Keratinocyte (primary cell): ENCODE data around the gene SAMD4A. TPM values are rescaled to one million over a fixed set of nuclear protein-coding genes. Genes with fewer than 3 reads are reported as not detected.

Experiments
- DNase-seq: peaks from one replicate; pipeline ENCODE4 v3.0.0-alpha.2; 2011; ENCODE audit warnings: low read depth, missing footprints, low spot score
- FAIRE-seq: peaks from 2 replicates; lab custom pipeline; 2011; peaks lifted over from hg19 to GRCh38; lab: Jason Lieb, UNC
- H2AFZ ChIP-seq: 2 replicates; pipeline ENCODE4 v1.6.0; 2012; ENCODE audit warnings: low read length, control low read depth, inconsistent platforms; ENCODE audit not compliant: control insufficient read depth
- H3K27ac ChIP-seq: 2 replicates; pipeline ENCODE4 v1.5.1; 2011; ENCODE audit warnings: low read length; ENCODE audit not compliant: control insufficient read depth, insufficient read depth
- H3K27me3 ChIP-seq: 3 replicates; pipeline ENCODE4 v1.6.0; 2011; ENCODE audit warnings: low read length; ENCODE audit not compliant: control insufficient read depth, insufficient read depth; ENCODE audit errors: extremely low read depth
- H3K36me3 ChIP-seq, 2 experiments: 2 replicates in 1 of 2; 3 replicates in 1 of 2; pipeline ENCODE4 v1.5.1; 2011; ENCODE audit warnings: low read length in 2 of 2, mild to moderate bottlenecking in 1 of 2; ENCODE audit not compliant: control insufficient read depth in 2 of 2, insufficient read depth in 2 of 2; ENCODE audit errors: extremely low read depth in 1 of 2
- H3K4me1 ChIP-seq: 3 replicates; pipeline ENCODE4 v1.5.1; 2011; ENCODE audit warnings: low read length; ENCODE audit not compliant: control insufficient read depth, insufficient read depth; ENCODE audit errors: extremely low read depth
- H3K4me2 ChIP-seq: 3 replicates; pipeline ENCODE4 v1.6.0; 2011; ENCODE audit warnings: low read depth, low read length; ENCODE audit not compliant: control insufficient read depth, insufficient read depth; ENCODE audit errors: extremely low read depth
- H3K4me3 ChIP-seq, 3 experiments: fragments of 200-600 bp in 1 of 3; sonication (generic) in 1 of 3; 2 replicates in 2 of 3; 3 replicates in 1 of 3; pipeline ENCODE4 v1.5.1; 2011 to 2016; ENCODE audit warnings: low read length in 3 of 3, mild to moderate bottlenecking in 3 of 3, control low read depth in 2 of 3, inconsistent platforms in 1 of 3, low read depth in 1 of 3, mixed read lengths in 1 of 3, mixed run types in 1 of 3, moderate library complexity in 1 of 3; ENCODE audit not compliant: control insufficient read depth in 2 of 3, insufficient read depth in 2 of 3; ENCODE audit errors: extremely low read depth in 1 of 3
- H3K79me2 ChIP-seq: 2 replicates; pipeline ENCODE4 v1.6.0; 2012; ENCODE audit warnings: low read length; ENCODE audit not compliant: control insufficient read depth, insufficient read depth
- H3K9ac ChIP-seq: 3 replicates; pipeline ENCODE4 v1.6.0; 2011; ENCODE audit warnings: low read length; ENCODE audit not compliant: control insufficient read depth, insufficient read depth; ENCODE audit errors: extremely low read depth
- H3K9me1 ChIP-seq: 3 replicates; pipeline ENCODE4 v1.6.0; 2011; ENCODE audit warnings: low read length; ENCODE audit not compliant: control insufficient read depth, insufficient read depth; ENCODE audit errors: extremely low read depth
- H3K9me3 ChIP-seq: 2 replicates; pipeline ENCODE4 v1.5.1; 2012; ENCODE audit warnings: low read depth, low read length; ENCODE audit not compliant: control insufficient read depth
- H4K20me1 ChIP-seq: 3 replicates; pipeline ENCODE4 v1.6.0; 2011; ENCODE audit warnings: low read length; ENCODE audit not compliant: control insufficient read depth, insufficient read depth; ENCODE audit errors: extremely low read depth
- EZH2 ChIP-seq: IDR thresholded peaks from one replicate; pipeline ENCODE4 v1.6.1; 2012; ENCODE audit warnings: inconsistent platforms, mild to moderate bottlenecking, low read length, moderate library complexity
- dilution Hi-C: fragments of 300-500 bp; cut with MboI; formaldehyde crosslinking; loops from one replicate; pipeline ENCODE4 v1.7.0; 2020; ENCODE audit warnings: low sequenced_read_pairs; ENCODE audit not compliant: extremely low pct_ligation_motif_present
- polyA plus RNA-seq, 5 experiments: library from polyadenylated mRNA; depleted of rRNA in 3 of 5; stranded (reverse) in 3 of 5; stranded (forward) in 1 of 5; unstranded in 1 of 5; fragments of >200 nt; gene quantifications; 1 replicate in 1 of 5; 2 replicates in 3 of 5; 3 replicates in 1 of 5; pipeline versions ENCODE4 v1.2.1 to v1.2.3, GENCODE V29; 2011 to 2012; ENCODE audit warnings: missing spikeins in 2 of 5, low read depth in 1 of 5, low replicate concordance in 1 of 5
- TF ChIP-seq, protein P1 (sequence below), 3 experiments: IDR thresholded peaks in 1 of 3; conservative IDR thresholded peaks in 1 of 3; optimal IDR thresholded peaks in 1 of 3; 2 replicates in 2 of 3; 3 replicates in 1 of 3; pipeline versions ENCODE3 to v1.5.1; 2011; ENCODE audit warnings: low read length in 3 of 3, mild to moderate bottlenecking in 3 of 3, moderate library complexity in 2 of 3, control low read depth in 1 of 3, inconsistent platforms in 1 of 3; ENCODE audit not compliant: insufficient read depth in 2 of 3; ENCODE audit errors: extremely low read depth in 1 of 3

The SAMD4A gene
- polyA plus RNA-seq, 1 donor (not counting 4 experiments of a cell fraction or from before 2014, with no cell fraction given), result 16.2 TPM

DNA sequence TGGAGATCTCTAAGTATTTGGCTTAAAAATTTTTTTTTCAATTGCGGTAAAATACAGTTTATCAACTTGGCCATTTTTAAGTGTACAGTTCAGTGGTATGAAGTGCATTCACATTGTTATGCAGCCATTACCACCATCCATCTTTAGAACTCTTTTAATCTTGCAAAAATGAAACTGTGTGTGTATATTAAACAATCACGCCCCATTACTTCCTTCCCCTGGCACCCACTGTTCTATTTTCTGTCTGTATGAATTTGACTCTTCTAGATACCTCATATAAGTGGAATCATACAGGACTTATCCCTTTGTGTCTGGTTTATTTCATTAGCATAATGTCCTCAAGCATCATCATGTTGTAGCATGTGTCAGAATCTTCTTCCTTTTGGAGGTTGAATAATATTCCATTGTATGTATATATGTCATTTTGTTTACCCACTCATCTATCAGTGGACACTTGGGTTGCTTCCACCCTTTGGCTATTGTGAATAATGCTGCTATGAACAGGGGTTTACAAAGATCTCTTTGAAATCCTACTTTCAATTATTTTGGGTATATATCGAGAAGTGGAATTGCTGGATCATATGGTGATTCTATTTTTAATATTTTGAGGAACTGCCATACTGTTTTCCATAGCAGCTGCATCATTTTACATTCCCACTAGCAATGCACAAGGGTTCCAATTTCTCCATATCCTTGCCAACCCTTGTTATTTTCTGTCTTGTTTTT lies 62.9 kb downstream of the SAMD4A start:
- dilution Hi-C loops, result no loop called here
- H4K20me1 ChIP-seq, result peaks cover 3% of the 10 kb centered on the region

DNA sequence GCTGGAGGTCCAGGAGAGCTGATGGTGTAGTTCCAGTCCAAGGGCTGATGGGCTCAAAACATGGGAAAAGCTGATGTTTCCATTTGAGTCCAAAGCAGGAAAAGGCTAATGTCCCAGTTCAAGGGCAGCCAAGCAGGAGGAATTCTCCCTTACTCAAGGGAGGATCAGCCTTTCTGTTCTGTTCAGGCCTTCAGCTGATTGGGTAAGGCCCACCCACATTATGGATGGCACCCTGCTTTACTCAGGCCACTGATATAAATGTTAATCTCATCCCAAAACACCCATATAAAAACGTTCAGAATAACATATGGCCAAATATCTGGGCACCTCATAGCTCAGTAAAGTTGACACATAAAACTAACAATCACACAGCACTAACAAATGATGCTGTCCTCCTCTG lies 64.1 kb downstream of the SAMD4A start:
- TF ChIP-seq, protein P1, sequence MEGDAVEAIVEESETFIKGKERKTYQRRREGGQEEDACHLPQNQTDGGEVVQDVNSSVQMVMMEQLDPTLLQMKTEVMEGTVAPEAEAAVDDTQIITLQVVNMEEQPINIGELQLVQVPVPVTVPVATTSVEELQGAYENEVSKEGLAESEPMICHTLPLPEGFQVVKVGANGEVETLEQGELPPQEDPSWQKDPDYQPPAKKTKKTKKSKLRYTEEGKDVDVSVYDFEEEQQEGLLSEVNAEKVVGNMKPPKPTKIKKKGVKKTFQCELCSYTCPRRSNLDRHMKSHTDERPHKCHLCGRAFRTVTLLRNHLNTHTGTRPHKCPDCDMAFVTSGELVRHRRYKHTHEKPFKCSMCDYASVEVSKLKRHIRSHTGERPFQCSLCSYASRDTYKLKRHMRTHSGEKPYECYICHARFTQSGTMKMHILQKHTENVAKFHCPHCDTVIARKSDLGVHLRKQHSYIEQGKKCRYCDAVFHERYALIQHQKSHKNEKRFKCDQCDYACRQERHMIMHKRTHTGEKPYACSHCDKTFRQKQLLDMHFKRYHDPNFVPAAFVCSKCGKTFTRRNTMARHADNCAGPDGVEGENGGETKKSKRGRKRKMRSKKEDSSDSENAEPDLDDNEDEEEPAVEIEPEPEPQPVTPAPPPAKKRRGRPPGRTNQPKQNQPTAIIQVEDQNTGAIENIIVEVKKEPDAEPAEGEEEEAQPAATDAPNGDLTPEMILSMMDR (optimal IDR thresholded peaks at IDR 0.05 in 1 of 3, IDR thresholded peaks at IDR 0.05 in 1 of 3, conservative IDR thresholded peaks at IDR 0.05 in 1 of 3; ENCODE audit: extremely low read depth in 1 of 3, insufficient read depth in 2 of 3, low read length in 3 of 3), result no peak
- no peak for TF ChIP-seq EZH2
- DNase-seq, result no peak
- Histone ChIP-seq H3K4me2 (no peak overlapping the region), H4K20me1 (peaks cover 3% of the 10 kb centered on the region), H3K9me3 (no peaks in the 10 kb centered on the region), H3K27me3 (no peaks in the 10 kb centered on the region), H3K79me2 (peaks cover 61% of the 10 kb centered on the region), H3K9me1 (peaks cover 2% of the 10 kb centered on the region), H3K4me1 (no peaks in the 10 kb centered on the region), H3K27ac (no peak overlapping the region), H3K4me3 (no peak overlapping the region), H2AFZ (no peak overlapping the region), H3K9ac (no peak overlapping the region), H3K36me3 (peaks cover 3 to 7% of the 10 kb centered on the region in 2 experiments)
- dilution Hi-C loops, result no loop called here
- FAIRE-seq, result no peak

More for the DNA sequence above, 62.9 kb downstream of the SAMD4A start:
- peaks cover 2% of the 10 kb centered on the region for H3K9me1 ChIP-seq
- H3K36me3 ChIP-seq, result peaks cover 3 to 7% of the 10 kb centered on the region in 2 experiments
- H3K4me3 ChIP-seq, result no peak overlapping the region
- no peak overlapping the region for H3K4me2 ChIP-seq
- H2AFZ ChIP-seq, result no peak overlapping the region
- H3K9ac ChIP-seq, result no peak overlapping the region
- DNase-seq (no peak), FAIRE-seq (no peak)
- TF ChIP-seq, protein P1 (optimal IDR thresholded peaks at IDR 0.05 in 1 of 3, IDR thresholded peaks at IDR 0.05 in 1 of 3, conservative IDR thresholded peaks at IDR 0.05 in 1 of 3; ENCODE audit: extremely low read depth in 1 of 3, insufficient read depth in 2 of 3, low read length in 3 of 3), result no peak
- no peak for TF ChIP-seq EZH2
- H3K9me3 ChIP-seq, result no peaks in the 10 kb centered on the region
- no peaks in the 10 kb centered on the region for H3K27me3 ChIP-seq
- peaks cover 69% of the 10 kb centered on the region for H3K79me2 ChIP-seq
- H3K4me1 ChIP-seq, result no peaks in the 10 kb centered on the region
- H3K27ac ChIP-seq, result no peak overlapping the region
